OCI-LY1 (cell line): ENCODE measurements around the gene CNOT3.

Experiments
- CTCF ChIP-seq: fragments of 200-600 bp; sonication (generic), shearing (Covaris generic); IDR thresholded peaks from 2 replicates; pipeline ENCODE4 v1.5.1; 2017; ENCODE audit warnings: mild to moderate bottlenecking, antibody characterized with exemption, low read length, moderate library complexity, mixed read lengths
- EZH2 ChIP-seq: fragments of 200-600 bp; sonication (generic), shearing (Covaris generic); IDR thresholded peaks from 2 replicates; pipeline ENCODE4 v1.8.0; 2017; ENCODE audit warnings: borderline replicate concordance, mixed run types, mild to moderate bottlenecking, antibody characterized with exemption, low read length, moderate library complexity, mixed read lengths

GRCh38 chr19:54109651-54110050 is 27.9 kb upstream of the CNOT3 start:
- TF ChIP-seq CTCF (no peak), EZH2 (no peak)
